IPS-18c (cell line): ENCODE results near the gene GRM8.
"Not testable (repeated sequence)": the region's sequence is repeated elsewhere in the genome, so short reads cannot be mapped to it uniquely, and the experiment has no call there.

ENCODE experiments used
- H3K4me3 ChIP-seq: 2 replicates; pipeline ENCODE4 v1.7.0; 2013; ENCODE audit warnings: low read depth, mild to moderate bottlenecking, low read length, moderate library complexity; ENCODE audit not compliant: insufficient read depth
- H3K9me3 ChIP-seq: one replicate; pipeline ENCODE4 v1.6.1; 2013; ENCODE audit warnings: mild to moderate bottlenecking, low read length, moderate library complexity; ENCODE audit not compliant: control insufficient read depth, insufficient read depth

GRM8 gene

DNA sequence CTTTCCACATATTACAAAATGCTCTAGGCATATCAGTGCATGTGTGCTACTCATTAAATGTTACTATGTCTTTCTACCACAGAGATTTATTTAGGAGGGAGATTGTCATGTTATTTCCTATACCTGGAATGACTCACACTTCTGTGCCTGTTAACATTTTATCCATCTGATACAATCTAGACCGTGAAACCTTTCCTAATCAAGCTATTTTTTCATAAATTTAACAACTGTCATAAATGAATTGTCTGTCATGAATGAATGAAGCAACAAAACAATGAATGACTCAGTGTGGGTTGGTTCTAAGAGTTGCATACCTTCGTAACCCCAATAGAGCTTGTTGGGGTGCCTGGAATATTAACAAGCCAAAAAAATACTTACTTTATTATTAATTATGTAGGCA is 554.3 kb downstream of the GRM8 start:
- H3K4me3 ChIP-seq, result no peak overlapping the region
- H3K9me3 ChIP-seq, result no peaks in the 10 kb centered on the region

DNA sequence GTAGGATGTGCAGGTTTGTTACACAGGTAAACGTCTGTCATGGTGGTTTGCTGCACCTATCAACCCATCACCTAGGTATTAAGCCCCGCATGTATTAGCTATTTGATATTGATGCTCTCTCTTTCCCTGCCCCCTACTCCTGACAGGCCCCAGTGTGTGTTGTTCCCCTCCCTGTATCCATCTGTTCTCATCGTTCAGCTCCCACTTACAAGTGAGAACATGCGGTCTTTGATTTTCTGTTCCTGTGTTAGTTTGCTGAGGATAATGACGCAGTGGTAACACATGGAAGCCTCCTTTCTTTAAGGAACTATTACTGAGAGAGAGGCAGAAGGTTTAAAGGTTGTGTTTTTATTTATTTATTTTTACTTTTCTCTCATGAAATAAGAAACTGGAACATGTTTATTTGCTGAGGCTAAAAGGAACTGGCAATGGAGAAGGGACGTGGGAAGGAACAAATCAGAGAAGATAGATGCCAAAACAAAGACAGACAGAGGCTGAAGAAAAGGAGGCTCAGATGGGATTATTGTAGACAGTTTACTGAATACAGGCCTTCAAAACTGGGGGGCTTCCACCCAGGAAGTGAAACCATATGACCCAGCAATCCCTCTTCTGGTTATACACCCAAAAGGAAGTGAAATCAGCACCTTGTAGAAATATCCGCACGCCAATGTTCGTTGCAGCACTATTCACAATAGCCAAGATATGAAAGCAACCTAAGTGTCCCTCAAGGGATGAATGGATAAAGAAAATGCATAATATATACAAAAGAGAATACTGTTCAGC is 556.3 kb downstream of the GRM8 start:
- Histone ChIP-seq H3K9me3 (no peaks in the 10 kb centered on the region), H3K4me3 (no peak overlapping the region)

DNA sequence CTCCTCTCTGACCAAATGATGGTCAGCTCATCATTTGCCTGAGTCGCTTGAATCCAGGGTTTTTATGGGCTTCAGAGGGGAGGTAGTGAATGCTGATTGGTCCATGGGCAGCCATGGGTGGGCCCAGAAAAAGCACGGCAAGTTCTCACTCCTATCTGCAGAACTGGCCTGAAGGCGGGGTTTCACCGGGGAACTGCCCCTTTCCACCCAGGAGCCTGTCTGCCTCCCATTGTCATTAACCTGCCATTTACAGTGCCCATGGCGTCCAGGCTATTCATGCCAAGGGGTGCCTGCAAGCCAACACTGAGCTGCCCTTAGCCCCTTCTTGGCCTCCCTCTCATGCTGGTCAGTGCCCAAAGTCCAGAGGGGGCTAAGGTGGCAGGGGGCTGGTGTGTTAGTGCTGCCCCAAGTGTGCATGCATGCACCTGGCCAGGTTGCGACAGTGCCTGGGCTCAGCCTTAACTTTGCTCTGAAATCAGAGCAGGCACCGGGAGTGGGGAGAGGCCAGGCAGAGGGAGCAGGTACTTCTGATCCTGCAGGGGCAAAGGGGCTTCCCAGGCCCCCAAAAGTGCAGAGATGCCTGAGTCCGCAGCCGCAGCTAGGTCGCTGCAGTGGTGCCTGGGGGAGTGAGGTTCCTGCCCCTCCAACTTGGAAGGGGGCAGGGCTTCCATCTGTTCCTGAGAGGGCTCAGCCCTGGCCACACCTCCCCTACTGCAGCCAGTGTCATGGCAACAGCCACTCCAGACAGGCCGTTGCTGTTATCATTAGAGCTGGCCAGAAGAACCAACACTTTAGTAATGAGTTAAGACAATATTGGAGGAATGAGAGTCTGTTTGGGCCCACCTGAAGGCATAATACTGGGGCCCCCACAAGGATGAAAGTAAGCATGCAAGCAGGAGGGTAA is 561.6 kb downstream of the GRM8 start:
- no peak overlapping the region for H3K4me3 ChIP-seq
- H3K9me3 ChIP-seq, result peaks cover 2% of the 10 kb centered on the region

DNA sequence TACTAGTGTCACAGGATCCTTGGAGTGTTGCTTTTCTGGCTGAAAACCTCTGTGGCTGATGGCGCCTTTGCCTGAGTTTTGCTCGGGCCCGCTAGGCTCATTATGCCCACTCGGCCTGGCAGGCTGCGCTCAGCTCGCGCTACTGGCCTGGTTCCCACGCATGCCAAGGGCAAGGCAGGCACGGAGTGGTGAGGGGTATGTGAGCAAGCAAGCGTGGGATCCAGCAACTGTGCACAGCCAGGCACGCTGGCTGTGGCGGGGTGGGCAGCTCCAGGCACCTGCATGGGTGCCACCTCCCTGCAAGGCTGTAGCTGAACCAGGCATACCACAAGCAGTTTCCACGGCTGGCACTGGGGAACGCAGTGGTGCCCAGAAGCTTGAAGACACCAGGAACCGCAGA is 562.6 kb downstream of the GRM8 start:
- Histone ChIP-seq H3K9me3 (peaks cover 5% of the 10 kb centered on the region), H3K4me3 (no peak overlapping the region)

DNA sequence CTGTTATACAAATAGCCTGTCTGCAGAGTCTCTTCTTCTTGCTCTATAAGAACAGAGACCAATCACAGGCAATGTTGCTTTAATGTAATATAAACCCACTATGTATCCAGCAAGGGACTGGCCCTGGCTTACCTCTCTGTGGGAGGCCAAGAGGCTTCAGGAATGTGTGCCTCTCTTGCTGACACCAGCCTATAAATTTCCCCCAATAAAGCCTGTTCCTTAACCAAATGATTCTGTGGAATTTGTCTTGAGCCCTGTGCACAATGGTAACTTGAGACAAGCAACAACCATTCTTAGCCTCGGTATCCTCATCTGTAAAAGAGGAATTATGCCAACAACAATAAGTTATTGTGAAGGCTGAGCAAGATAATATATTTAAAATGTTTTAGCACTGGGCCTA is 563.7 kb downstream of the GRM8 start:
- Histone ChIP-seq H3K4me3 (no peak overlapping the region), H3K9me3 (peaks cover 7% of the 10 kb centered on the region)

DNA sequence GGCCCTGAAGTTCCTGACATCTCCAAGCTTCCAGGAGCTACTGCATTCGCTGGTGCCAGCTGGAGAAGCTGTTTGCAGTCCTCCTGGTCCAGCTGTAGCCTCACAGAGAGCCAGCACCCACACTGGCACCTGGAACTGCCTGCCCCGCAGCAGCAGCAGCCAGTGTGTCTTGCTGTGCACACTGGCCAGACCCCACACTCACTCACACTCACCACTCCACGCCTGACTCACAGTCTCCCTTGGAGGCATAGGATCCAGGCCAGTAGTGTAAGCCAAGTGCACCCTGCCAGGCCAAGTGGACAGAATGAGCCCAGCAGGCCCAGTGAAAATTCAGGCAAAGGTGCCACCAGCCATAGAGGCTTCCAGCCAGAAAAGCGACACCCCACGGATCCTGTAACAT is 566.3 kb downstream of the GRM8 start:
- no peak overlapping the region for H3K4me3 ChIP-seq

DNA sequence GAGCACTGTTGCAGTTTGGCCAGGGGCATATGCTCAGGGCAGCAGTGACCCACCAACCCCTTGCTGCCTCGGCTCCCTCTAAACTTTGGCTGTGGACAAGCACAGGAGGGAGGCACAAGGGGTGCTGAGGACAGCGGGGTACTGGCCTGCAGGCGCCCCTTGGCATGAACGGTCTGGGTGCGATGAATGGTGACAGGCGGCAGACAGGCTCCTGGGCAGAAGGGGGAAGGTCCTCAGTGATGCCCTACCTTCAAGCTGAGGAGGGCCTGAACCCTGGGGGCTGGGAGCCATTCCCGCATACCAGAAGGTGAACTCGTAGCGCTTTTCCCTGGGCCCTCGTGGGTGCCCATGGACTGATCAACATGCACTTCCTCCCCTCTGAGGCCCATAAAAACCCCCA is 567.1 kb downstream of the GRM8 start:
- Histone ChIP-seq H3K9me3 (peaks cover 7% of the 10 kb centered on the region), H3K4me3 (no peak overlapping the region)

More for the DNA sequence above, 566.3 kb downstream of the GRM8 start:
- H3K9me3 ChIP-seq, result peaks cover 7% of the 10 kb centered on the region

DNA sequence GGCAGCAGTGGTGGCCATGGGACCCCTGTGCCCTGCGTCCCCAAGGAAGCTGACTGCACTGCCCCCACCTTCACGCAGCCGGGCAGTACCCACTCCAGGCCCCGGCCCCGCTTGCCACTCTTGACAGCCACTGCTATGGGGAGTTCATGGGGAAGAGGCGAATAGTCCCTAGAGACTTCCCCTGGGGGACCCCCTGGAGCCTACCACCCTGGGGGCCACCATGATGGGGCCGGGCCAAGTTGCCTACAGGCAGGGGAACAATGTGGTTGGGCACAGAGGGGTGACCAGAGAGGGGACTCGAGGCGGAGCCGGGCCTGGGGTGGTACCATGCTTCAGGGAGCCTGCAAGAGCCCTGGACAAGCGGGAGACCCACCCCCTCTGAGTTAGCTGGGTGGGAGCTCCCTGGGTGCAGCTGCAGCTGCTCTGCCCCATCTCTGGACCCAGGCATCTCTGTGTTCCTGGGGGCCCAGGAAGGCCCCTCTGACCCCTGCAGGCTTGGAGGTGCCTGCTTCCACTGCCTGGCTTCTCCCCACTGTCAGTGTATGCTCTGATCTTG is 567.6 kb downstream of the GRM8 start:
- Histone ChIP-seq H3K4me3 (no peak overlapping the region), H3K9me3 (peaks cover 7% of the 10 kb centered on the region)

DNA sequence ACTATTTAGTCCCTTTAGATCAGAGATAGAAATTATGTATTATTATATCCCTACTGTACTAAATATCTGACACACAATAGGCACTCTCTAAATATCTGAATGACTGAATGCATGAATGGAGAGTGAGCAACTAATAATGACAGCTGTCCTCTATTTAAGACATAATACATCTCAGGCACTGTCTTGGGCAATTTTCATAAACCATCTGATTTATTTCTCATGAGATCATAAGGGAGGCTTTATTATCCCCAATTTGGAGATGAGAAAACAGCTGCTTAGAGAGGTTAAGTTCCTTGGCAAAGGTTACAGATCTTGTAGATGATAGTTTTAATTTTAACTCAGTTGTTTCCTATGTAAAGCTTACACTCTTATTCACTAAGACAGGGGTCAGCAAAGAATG is 570.6 kb downstream of the GRM8 start:
- no peak overlapping the region for H3K4me3 ChIP-seq
- H3K9me3 ChIP-seq, result peaks cover 5% of the 10 kb centered on the region

DNA sequence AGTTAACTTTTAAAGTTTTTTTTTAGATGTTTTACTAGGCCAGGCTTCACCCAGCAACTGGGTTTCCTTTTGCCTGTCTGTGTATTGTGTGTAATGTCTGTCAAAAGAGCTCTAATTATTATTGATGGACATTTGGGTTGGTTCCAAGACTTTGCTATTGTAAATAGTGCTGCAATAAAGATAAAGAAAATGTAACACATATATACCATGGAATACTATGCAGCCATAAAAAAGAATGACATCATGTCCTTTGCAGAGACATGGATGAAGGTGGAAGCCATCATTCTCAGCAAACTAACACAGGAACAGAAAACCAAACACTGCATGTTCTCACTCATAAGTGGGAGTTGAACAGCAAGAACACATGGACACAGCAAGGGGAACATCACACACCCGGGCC is 584.0 kb downstream of the GRM8 start:
- H3K4me3 ChIP-seq, H3K9me3 ChIP-seq: not testable (repeated sequence)

DNA sequence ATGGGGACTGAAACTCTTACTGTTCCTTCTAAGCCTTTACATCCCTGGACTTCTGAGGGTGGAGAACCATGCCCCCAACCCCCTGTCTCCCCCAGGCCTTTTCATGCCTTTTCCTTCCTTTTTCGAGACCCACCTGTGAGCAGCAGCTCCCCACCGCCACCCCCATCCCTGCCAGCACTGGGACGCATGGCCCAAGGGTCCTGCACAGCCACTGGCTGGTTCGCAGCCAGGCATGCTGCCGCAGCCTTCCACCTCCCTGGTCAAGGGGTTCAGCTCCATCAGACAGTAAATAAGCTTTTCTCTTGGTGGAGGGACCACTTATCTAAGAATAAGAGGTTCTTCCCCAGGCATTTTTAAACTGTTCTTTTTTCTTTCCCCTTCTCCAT is 584.4 kb downstream of the GRM8 start:
- no peak overlapping the region for H3K4me3 ChIP-seq

DNA sequence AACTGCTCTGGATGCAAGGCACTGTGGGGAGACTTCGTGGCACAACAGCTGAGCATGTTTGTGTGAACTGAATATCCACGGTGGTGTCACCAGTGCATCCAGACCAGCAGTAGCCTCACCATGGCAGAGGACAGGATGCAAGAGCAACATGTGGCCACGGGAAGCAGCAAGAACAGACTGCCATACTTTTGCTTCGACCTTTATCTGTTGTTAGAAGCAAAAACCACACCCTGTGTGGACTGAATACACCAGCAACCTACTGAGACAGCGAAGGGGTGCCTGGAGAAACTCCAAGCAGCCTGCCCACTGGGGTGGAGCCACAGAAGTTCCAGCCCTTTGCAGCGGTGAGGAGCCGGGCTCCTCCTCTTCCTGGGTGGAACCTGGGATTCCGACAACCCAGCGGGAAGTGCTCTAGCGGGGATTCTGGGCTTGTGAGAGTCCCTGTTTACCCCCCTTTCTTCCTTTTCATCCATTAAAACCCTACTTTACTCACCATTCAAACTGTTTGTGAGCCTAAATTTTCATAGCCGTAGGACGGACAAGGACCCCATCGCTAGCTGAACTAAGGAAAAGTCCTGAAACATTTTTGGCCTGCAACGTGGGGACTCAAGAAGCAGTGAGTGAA is 584.9 kb downstream of the GRM8 start:
- Histone ChIP-seq H3K9me3 (no peaks in the 10 kb centered on the region), H3K4me3 (no peak overlapping the region)

More for the DNA sequence above, 584.4 kb downstream of the GRM8 start:
- no peaks in the 10 kb centered on the region for H3K9me3 ChIP-seq

DNA sequence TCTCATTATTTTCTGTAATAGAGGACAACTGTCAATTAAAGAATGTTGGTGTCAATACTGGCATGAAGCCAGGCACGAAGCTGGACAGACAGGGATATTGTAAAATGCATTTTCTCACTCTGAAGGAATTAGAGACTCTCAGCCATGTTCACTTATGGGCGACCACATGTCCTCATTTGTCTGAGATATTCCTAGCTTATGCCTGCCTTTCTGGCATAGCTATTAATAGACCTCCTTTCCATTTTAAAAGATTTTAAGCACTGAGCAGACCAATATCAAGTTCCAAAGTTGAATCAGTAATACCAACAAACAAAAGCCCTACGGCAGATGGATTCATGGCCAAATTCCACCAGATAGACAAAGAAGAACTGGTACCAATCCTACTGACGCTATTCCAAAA is 589.9 kb downstream of the GRM8 start:
- Histone ChIP-seq H3K4me3 (no peak overlapping the region), H3K9me3 (no peaks in the 10 kb centered on the region)

DNA sequence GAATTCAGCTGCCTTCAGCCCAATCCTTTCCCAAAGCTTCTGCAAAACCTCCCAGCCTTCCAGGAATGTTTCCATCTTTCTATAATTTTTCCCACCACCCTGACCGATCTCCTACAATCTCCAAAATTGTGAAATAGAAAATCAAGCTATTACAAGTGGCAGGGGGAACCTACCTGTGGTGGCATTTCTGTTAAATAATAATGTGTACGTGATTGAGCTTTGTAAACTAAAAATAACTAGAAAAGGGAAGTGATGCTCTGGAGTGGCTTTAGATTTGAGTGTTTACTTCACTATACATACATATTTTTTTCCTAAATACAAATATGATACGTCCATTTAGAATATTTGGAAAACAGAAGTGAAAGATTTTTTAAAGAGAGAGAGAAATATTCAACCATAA is 593.6 kb downstream of the GRM8 start:
- no peak overlapping the region for H3K4me3 ChIP-seq
- H3K9me3 ChIP-seq, result no peaks in the 10 kb centered on the region

DNA sequence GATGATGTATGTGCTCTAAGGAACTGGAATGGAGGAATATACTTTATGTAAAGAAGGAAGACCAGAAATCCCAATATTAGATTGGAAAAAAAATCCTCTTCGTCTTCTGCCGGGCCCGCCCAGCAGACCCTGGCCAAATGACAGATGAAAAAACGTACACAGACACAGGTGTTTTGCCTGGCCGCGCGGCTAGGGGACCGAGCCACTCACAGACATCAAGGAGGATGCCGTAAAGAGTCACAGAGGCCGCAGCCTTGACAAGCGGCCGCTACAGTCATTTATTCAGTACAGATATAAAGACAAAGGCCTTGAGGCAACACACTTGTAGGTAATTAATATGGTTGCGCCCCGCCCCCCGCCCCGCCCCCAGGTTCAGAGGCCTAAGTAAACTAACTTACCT is 594.1 kb downstream of the GRM8 start:
- Histone ChIP-seq H3K9me3 (no peaks in the 10 kb centered on the region), H3K4me3 (no peak overlapping the region)

DNA sequence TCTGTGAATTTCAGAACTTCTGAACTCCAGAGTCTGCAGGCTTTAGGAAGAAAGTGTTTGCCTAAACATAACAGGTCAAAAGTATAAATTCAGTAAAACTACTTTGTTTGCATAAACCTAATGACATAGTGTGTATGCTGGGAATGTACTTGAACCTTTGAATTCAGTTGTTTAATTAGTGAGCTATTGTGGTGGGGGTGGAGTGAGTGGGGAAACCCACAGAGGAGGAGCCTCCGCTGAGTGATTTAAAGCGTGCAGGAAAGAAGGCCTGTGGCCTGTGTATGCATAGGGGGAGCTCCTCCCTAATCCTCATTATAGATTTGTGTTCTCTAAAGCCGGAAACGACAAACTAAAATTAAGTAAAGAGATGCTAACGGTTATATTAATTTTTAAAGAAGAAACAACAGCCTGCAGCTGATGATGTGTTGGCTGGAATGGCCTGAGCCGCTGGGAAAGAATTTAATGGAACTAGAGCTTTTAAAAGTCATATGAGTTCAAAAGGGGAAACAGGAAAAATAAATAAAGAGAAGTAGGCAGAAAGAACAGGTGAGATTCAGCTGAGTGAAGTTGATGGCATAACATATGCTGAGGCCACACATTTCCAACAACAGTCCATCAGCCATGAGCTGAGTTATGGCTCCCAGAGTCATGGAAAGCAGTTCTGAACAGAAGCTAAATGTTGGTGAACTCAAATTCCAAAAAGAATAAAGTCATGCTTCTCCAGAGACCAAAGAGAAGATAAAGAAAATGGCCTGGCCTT is 595.0 kb downstream of the GRM8 start:
- Histone ChIP-seq H3K9me3 (no peaks in the 10 kb centered on the region), H3K4me3 (no peak overlapping the region)

DNA sequence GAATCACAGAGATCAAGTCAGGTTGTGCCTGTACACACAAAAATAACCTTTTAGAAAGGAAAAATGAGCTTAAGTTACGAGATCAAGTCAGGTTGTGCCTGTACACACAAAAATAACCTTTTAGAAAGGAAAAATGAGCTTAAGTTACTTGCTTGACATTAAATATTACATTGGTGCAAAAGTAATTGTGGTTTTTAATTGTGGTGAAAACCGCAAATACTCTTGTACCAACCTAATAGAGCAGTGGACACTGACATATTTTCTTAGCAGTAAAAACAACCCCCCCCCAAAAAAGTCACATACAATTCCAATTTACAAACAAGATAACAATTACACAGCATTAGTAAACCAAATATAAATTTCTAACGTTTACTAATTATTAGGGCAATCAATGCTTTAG is 595.6 kb downstream of the GRM8 start:
- H3K9me3 ChIP-seq, result no peaks in the 10 kb centered on the region
- H3K4me3 ChIP-seq, result no peak overlapping the region
